Kidney epithelial cell (primary cell): ENCODE measurements around the gene OR2W1. TPM values are rescaled to one million over a fixed set of nuclear protein-coding genes. Genes with fewer than 3 reads are reported as not detected.
A peak's percentile ranks its signal among the peaks of the same experiment; 100 is the strongest.

ENCODE experiments used
- DNase-seq: peaks from one replicate; pipeline ENCODE4 v3.0.0-alpha.2; 2010; ENCODE audit warnings: low read depth
- H3K27me3 ChIP-seq: 2 replicates; pipeline ENCODE4 v1.6.0; 2011; ENCODE audit warnings: low read length; ENCODE audit not compliant: control insufficient read depth, insufficient read depth
- H3K36me3 ChIP-seq: 2 replicates; pipeline ENCODE4 v1.5.1; 2011; ENCODE audit warnings: low read length; ENCODE audit not compliant: control insufficient read depth, insufficient read depth
- H3K4me3 ChIP-seq: 2 replicates; pipeline ENCODE4 v1.5.1; 2011; ENCODE audit warnings: low read depth, mild to moderate bottlenecking, control low read depth, low read length
- total RNA-seq: library from RNA; depleted of rRNA; stranded (reverse); fragments of >200 nt; gene quantifications from 2 replicates; pipeline ENCODE4 v1.2.3, GENCODE V29; 2015
- TF ChIP-seq, protein P1 (sequence below): IDR thresholded peaks from 2 replicates; pipeline ENCODE4 v1.5.1; 2011; ENCODE audit warnings: mild to moderate bottlenecking, moderate library complexity, low read length, control low read depth, inconsistent platforms; ENCODE audit not compliant: insufficient read depth, poor library complexity, severe bottlenecking

The OR2W1 gene
- total RNA-seq, 1 donor from 2014 or later, result not detected

DNA sequence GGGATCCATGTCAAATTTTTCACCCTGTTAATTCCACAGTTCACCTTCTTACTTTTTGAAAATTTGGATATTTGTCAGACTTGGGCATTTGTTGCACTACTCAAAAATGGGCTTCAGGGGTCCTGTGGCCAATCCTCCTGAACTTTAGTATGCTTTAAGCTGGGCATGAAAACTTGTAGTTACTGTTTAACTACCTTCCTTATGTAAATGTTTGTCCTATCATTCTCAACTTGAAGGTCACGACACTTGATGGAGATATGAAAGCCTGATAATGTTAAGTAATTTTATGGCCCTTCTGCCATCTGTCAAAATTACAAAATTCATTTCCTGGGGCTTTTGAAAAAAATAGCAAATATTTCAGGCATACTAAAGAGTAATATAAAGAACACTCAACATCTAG is 35.6 kb downstream of the OR2W1 start:
- no peaks in the 10 kb centered on the region for H3K36me3 ChIP-seq
- no peak overlapping the region for H3K4me3 ChIP-seq
- DNase-seq, result no peak
- no peaks in the 10 kb centered on the region for H3K27me3 ChIP-seq
- TF ChIP-seq, protein P1, sequence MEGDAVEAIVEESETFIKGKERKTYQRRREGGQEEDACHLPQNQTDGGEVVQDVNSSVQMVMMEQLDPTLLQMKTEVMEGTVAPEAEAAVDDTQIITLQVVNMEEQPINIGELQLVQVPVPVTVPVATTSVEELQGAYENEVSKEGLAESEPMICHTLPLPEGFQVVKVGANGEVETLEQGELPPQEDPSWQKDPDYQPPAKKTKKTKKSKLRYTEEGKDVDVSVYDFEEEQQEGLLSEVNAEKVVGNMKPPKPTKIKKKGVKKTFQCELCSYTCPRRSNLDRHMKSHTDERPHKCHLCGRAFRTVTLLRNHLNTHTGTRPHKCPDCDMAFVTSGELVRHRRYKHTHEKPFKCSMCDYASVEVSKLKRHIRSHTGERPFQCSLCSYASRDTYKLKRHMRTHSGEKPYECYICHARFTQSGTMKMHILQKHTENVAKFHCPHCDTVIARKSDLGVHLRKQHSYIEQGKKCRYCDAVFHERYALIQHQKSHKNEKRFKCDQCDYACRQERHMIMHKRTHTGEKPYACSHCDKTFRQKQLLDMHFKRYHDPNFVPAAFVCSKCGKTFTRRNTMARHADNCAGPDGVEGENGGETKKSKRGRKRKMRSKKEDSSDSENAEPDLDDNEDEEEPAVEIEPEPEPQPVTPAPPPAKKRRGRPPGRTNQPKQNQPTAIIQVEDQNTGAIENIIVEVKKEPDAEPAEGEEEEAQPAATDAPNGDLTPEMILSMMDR, result no peak

DNA sequence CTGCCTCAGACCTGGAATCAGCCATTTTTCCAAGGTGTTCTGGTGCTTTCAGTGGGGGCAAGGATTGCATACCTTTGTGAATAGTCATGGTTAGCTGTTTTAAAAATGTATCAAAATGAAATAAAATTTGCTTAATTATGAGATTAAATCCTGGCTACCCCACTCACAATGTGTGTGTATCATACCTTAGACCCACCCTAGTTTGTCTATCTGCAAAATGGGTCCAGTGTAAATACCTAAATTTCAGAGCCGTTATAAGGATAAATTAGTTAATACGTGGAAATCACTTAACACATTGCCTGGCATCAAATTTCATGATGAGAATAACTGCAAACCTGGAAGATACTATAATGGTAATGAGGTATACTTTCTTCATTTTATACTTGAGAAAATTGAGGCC is 36.9 kb downstream of the OR2W1 start:
- no peak for DNase-seq
- Histone ChIP-seq H3K27me3 (no peaks in the 10 kb centered on the region), H3K4me3 (no peak overlapping the region), H3K36me3 (no peaks in the 10 kb centered on the region)
- TF ChIP-seq, protein P1, result no peak

DNA sequence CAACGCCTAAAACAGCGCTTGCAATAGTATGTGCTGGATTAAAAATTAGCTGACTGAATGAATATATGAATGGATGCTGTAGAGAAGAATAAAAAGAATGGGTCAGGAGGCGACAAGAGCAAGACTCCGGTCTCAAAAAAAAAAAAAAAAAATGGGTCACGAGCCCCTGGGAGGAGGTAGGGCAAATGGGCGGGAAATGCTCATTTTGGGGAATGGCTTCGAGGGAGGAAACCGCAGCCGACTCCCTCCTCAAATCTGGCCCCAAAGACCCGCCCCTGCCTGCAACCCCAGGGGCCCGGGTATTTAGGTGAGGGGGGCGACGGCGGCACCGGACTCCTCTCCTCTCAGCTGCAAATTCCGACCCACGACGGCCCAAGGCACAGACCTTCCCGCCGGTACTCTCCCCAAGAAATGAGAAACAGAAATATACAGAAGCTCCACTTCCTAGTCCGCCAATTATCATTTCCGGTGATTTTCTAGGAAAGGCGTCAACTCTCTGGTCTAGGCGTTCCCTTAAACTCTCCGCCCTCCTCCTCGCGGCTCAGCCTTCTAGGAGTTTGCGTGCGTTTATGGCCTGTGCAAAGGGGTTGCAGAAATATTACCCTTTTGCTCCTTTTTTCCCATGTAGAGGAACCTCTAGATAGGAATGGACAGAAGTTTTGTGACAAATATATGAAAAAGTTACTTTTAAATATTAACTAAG is 39.6 kb downstream of the OR2W1 start, which contains the start of gene ZNF311:
ZNF311 (minus strand) TSS at position 133 of the 703 bp plus-strand sequence. CDS start 1,361 bp downstream, outside the sequence.
- Histone ChIP-seq H3K27me3 (no peaks in the 10 kb centered on the region), H3K4me3 (peak within 1 kb of the TSS; percentile 60), H3K36me3 (no peaks in the 10 kb centered on the region)
- no peak for DNase-seq
- TF ChIP-seq, protein P1, result no peak

DNA sequence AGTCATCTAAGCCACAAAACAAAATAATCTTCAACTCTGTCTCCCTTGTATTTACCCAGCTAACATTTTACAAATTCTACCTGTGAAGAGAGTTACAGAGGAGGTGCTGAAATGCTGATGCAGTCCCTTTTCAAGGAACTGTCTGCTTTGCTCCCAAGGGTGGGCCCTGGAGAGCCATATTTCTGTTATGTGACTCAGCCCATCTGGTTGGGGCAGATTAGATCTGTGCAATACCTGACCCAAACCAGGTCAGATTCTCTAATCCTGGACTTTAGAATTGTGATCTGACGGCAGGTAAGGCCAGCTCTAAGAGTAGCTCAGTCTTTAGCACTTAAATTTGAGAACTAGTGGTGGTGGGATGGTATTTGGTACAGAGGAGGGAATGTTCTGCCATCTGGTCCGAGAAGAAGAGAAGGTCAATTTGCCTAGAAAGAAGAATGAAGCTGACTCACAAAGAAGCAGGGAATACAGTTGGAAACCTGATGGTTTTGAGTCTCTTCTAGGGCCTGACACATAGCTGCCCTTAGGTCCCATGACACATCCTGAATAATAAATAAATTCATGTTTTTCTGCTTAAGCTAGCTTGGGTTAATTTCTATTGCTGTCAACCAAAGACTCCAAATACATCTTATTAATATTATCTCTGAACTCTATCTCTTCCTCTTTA is 48.0 kb downstream of the OR2W1 start:
- H3K36me3 ChIP-seq, result no peaks in the 10 kb centered on the region
- no peaks in the 10 kb centered on the region for H3K27me3 ChIP-seq
- H3K4me3 ChIP-seq, result no peak overlapping the region
- TF ChIP-seq, protein P1, result no peak
- DNase-seq, result no peak

DNA sequence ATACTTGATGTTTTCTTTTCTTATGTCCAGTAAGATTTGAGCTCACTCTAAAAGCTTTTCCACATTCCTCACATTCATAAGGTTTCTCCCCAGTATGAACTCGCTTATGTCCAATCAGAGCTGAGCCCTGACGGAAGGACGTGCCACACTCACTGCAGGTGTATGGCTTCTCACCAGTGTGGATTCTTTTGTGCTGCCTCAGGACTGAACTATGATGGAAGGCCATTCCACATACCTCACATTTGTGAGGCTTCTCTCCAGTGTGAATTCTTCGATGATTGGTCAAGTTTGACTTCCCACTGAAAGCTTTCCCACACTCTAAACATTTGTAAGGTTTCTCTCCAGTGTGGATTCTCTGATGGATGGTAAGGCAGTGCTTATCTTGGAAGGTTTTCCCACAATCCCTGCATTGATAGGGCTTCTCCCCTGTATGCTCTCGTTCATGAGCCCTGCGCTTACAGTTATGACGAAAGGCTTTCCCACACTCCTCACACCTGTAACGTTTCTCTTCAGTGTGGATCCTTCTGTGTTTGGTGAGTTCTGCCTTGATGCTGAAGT is 49.8 kb downstream of the OR2W1 start:
- Histone ChIP-seq H3K27me3 (no peaks in the 10 kb centered on the region), H3K4me3 (no peak overlapping the region), H3K36me3 (no peaks in the 10 kb centered on the region)
- TF ChIP-seq, protein P1, result no peak
- DNase-seq, result no peak

Other genes with a start within 250 kb of the OR2W1 start
- 101 and 119 TPM in 2 replicates for gene TRIM27, start 121.2 kb downstream of the OR2W1 start, total RNA-seq
- gene ZNF311, start 39.9 kb downstream of the OR2W1 start, total RNA-seq, result 2.6 and 2.7 TPM in 2 replicates
- not detected in 2 replicates for gene OR2B3, start 42.1 kb upstream of the OR2W1 start, total RNA-seq
- gene OR2J1, start 54.3 kb upstream of the OR2W1 start, total RNA-seq, result not detected in 2 replicates
- not detected in 2 replicates for gene OR2J3, start 62.9 kb upstream of the OR2W1 start, total RNA-seq
- gene OR2J2, start 125.7 kb upstream of the OR2W1 start, total RNA-seq, result not detected in 2 replicates